ENCODE results near the gene RARB. TPM values are rescaled to one million over a fixed set of nuclear protein-coding genes. Genes with fewer than 3 reads are reported as not detected.

The RARB gene
- total and polyA plus RNA-seq, 9 of the 15 experiments (the other 6 are each of a cell fraction or from before 2014, with no cell fraction given) = 0.15 to 1.3 (median 0.27) TPM

DNA sequence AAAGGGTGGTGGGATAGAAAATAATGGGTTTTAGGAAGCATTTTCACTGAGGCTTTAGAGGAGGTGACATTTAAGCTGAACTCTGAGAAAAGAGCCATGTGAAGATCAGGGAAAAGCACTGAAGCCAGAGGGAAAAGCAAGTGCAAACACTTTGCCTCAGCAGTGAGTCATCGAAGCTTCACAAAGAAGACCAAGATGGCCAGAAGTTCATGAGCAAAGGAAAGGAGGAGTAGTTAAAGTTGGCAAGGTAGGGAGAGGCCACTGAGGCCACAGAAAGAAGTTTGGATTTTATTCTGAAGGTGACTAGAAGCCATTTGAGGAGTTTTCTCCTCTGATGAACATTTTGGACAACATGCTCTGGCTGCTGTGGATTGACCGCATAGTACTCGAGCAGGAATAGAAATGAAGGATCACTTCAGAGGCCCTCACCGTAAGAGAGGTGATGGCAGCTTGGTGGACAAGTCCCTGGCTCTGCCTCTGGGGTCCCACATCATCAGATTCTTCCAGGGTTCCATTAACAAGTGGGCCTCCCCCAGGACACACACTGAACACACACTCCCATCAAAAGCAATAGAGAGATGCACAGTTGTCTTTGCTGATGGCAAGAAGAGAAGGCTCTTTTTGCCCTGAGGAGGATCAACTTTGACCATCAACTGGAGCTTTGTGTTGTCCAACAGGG, 161.2 kb downstream of the RARB start:
- POLR2A ChIA-PET = no interaction called here
- intact Hi-C loops (cut with micrococcal nuclease) = no loop called here
- FAIRE-seq = peak; percentile 59
- ATAC-seq = no peak
- CTCF ChIA-PET (ENCODE audit: low intra/inter-chr PET ratio) = no interaction called here
- Histone ChIP-seq H3K27ac (ENCODE audit: extremely low read depth, low read depth, low read length) (no peak overlapping the region), H3K36me3 (ENCODE audit: control insufficient read depth, insufficient read depth, low read length) (no peaks in the 10 kb centered on the region), H3K9me1 (ENCODE audit: control insufficient read depth, insufficient read depth, low read length) (no peaks in the 10 kb centered on the region), H4K20me1 (replicated peaks; ENCODE audit: control insufficient read depth, insufficient read depth, low read length) (no peaks in the 10 kb centered on the region), H3K4me2 (ENCODE audit: insufficient read depth, low read length) (no peak overlapping the region), H3K4me1 (replicated peaks in 1 of 2; ENCODE audit: control insufficient read depth in 2 of 2, insufficient read depth in 2 of 2, low read length in 2 of 2) (peaks cover 0 to 19% of the 10 kb centered on the region in 2 experiments; a peak in 2 of 5 replicates), H3K79me2 (ENCODE audit: control insufficient read depth, insufficient read depth, low read length) (no peaks in the 10 kb centered on the region), H3K27me3 (ENCODE audit: control insufficient read depth in 2 of 2, insufficient read depth in 2 of 2, low read length in 2 of 2) (peaks cover 15 to 28% of the 10 kb centered on the region in 2 experiments), H2AFZ (ENCODE audit: low read depth, low read length) (peak overlapping the region; percentile 58), H3K9me3 (replicated peaks; ENCODE audit: control insufficient read depth, insufficient read depth, low read depth, low read length) (no peaks in the 10 kb centered on the region), H3K4me3 (no peak overlapping the region), H3K9ac (ENCODE audit: insufficient read depth in 1 of 2, low read depth in 2 of 2, low read length in 2 of 2) (no peak overlapping the region)
- in situ Hi-C loops (cut with MboI) = no loop called here
- TF ChIP-seq JUND (IDR thresholded peaks at IDR 0.05; ENCODE audit: borderline replicate concordance, low read depth, low read length) (peak; percentile 47; the same call in 1 of the 2 replicates), JUND (tag; IDR thresholded peaks at IDR 0.05; ENCODE audit: borderline replicate concordance, low read depth, low read length) (no peak; the same call in 2 of the 3 replicates), MAFF (IDR thresholded peaks at IDR 0.05; ENCODE audit: low read length) (no peak), ZNF395 (CRISPR knock-in tag; IDR thresholded peaks at IDR 0.05) (0 out of 2 replicates have a peak, but pooled peaks have one; percentile 12), ZFP36 (IDR thresholded peaks at IDR 0.05; ENCODE audit: low read depth, low read length, partially characterized antibody) (peak; percentile 54), YY1 (IDR thresholded peaks at IDR 0.05; ENCODE audit: borderline replicate concordance in 1 of 3, control insufficient read depth in 1 of 3, extremely low read depth in 1 of 3, insufficient read depth in 3 of 3, insufficient read length in 1 of 3, insufficient replicate concordance in 2 of 3, low read depth in 1 of 3, low read length in 2 of 3) (peak in 1 of 3 experiments; percentile 49), EHMT2 (IDR thresholded peaks at IDR 0.05) (peak; percentile 57; the same call in 1 of the 2 replicates), JUN (IDR thresholded peaks at IDR 0.05; ENCODE audit: borderline replicate concordance, low read depth, low read length) (peak; percentile 23; the same call in 1 of the 2 replicates), JUN (CRISPR knock-in tag; IDR thresholded peaks at IDR 0.05; ENCODE audit: borderline replicate concordance) (no peak), SMAD2 (IDR thresholded peaks at IDR 0.05; ENCODE audit: low read depth, low read length) (no peak), L3MBTL2 (IDR thresholded peaks at IDR 0.05) (0 out of 2 replicates have a peak, but pooled peaks have one; percentile 13)
- TF ChIP-seq, protein P1, sequence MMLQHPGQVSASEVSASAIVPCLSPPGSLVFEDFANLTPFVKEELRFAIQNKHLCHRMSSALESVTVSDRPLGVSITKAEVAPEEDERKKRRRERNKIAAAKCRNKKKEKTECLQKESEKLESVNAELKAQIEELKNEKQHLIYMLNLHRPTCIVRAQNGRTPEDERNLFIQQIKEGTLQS (IDR thresholded peaks at IDR 0.05) = peak; percentile 66
- TF ChIP-seq, protein P1 (CRISPR knock-in tag; conservative IDR thresholded peaks at IDR 0.05) = no peak
- DNase-seq (ENCODE audit: extremely low read depth in 1 of 4, low spot score in 3 of 4) = no peak
- BruUV-seq (replicated peaks) = no TSS peak
- 63% methylated on average over 4 of the region's 4 CpGs for WGBS (ENCODE audit: insufficient coverage, low coverage, missing lambda C conversion rate)

All from K562 (cell line).